ENCODE results near the gene MPHOSPH9.

MPHOSPH9 gene

DNA sequence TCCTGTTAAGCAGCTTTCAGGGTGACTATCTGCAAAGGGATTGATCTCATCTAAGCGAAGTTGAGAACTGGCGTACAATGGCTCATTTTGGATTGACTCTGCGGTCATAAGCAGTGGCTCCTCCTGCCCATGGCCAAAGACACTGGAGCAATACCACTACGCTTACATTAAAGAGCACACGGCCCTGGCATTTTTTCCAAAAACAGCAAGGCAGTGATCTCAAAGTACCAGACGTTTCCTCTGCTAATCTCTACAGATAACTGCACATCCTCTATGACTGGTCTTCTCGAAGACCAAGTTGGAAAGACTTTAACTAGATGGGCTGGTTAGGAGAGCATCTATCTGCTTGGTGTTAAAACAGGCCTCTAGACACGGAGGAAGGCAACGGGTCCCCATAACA, 84.7 kb downstream of the MPHOSPH9 start:
- TF ChIP-seq, protein P1, sequence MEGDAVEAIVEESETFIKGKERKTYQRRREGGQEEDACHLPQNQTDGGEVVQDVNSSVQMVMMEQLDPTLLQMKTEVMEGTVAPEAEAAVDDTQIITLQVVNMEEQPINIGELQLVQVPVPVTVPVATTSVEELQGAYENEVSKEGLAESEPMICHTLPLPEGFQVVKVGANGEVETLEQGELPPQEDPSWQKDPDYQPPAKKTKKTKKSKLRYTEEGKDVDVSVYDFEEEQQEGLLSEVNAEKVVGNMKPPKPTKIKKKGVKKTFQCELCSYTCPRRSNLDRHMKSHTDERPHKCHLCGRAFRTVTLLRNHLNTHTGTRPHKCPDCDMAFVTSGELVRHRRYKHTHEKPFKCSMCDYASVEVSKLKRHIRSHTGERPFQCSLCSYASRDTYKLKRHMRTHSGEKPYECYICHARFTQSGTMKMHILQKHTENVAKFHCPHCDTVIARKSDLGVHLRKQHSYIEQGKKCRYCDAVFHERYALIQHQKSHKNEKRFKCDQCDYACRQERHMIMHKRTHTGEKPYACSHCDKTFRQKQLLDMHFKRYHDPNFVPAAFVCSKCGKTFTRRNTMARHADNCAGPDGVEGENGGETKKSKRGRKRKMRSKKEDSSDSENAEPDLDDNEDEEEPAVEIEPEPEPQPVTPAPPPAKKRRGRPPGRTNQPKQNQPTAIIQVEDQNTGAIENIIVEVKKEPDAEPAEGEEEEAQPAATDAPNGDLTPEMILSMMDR (IDR thresholded peaks at IDR 0.05; ENCODE audit: borderline replicate concordance, insufficient read depth, low read depth, low read length), result no peak
- no peak overlapping the region for H3K4me3 ChIP-seq (ENCODE audit: low read depth, low read length)

DNA sequence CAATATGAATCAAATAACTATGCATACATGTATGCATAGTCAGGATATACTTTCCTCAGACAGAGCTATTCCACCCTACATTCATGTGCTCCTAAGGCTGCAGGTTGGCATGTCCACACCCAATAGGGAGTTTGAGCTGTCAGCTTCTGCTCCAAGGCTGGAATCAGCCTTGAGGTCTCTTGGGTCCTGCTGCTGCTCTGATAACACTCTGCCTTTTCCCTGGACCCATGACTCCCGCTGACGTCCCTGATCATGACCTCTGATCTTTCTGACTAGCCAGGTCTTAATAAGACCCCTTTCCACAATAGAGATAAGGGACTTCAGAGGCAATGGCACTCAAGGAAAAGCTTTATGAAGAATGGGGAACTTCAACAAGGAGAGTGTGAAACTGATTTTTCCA, 87.7 kb downstream of the MPHOSPH9 start:
- H3K4me3 ChIP-seq (ENCODE audit: low read depth, low read length), result no peak overlapping the region
- TF ChIP-seq, protein P1 (IDR thresholded peaks at IDR 0.05; ENCODE audit: borderline replicate concordance, insufficient read depth, low read depth, low read length), result no peak

GRCh38 chr12:123143736-123144461, 89.0 kb downstream of the MPHOSPH9 start:
- no peak overlapping the region for H3K4me3 ChIP-seq (ENCODE audit: low read depth, low read length)
- TF ChIP-seq, protein P1 (IDR thresholded peaks at IDR 0.05; ENCODE audit: borderline replicate concordance, insufficient read depth, low read depth, low read length), result no peak

- H3K4me3 ChIP-seq (ENCODE audit: low read depth, low read length), result no peak overlapping the region
- TF ChIP-seq, protein P1 (IDR thresholded peaks at IDR 0.05; ENCODE audit: borderline replicate concordance, insufficient read depth, low read depth, low read length), result no peak
These were observed 89.8 kb downstream of the MPHOSPH9 start for GRCh38 chr12:123142921-123143735.

DNA sequence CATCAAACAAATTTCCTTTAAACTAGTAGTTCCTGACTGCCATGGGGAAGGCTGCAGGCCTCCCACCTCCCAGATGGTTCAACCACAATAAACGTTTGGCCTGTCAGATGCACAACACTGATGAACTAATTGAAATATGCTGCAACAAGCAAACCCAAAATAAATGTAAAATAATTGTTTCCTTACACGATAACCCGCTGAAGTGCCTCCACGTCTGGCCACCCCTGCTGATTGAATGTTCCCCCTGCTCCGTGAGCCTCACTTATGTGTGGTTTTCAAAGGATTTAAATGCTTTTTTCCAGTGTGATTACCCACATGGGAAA, 90.5 kb downstream of the MPHOSPH9 start:
- TF ChIP-seq, protein P1 (IDR thresholded peaks at IDR 0.05; ENCODE audit: borderline replicate concordance, insufficient read depth, low read depth, low read length), result no peak
- no peak overlapping the region for H3K4me3 ChIP-seq (ENCODE audit: low read depth, low read length)

DNA sequence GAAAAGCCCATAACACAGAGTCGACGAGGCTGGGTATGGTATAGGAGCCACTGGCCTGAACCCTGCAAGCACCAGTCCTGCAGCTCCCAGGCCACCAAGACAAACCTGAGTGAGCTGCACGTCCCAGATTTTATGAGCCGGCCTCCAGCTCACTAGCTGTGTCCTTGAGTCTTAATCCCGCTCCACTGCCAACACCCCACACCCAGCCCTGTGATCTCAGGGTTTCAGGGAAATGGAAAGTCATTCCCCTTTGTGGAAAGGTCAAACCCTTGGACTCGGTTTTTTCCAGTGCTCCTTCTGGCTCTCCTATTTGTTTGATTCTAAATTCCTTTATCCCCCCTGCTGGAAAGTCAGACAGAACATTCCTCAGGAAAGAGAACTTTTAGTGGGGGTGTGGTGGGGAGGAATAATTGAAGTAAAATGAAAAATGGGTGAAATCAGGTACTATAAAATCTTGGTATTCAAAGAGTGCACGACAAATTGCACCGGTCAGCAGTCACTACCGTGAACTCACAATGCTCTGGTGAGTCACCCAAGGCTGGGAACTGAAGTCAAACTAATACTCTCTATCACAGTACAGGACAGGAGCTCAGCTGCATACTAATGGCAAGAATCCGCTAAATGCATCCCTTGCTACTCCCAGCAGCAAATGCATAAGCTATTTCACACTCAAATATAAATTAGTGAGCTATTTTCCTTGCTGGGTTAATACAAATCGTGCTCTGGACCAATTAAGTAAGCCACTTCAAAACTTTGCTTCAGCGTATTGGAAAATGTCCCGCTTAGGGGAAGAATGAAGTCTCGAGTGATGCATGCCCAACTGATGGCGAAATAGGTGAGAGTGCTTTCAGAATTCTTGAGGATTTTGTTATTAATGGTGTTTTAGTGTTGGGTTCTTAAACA, 91.1 kb downstream of the MPHOSPH9 start:
- H3K4me3 ChIP-seq (ENCODE audit: low read depth, low read length), result no peak overlapping the region

More for the DNA sequence above, 91.1 kb downstream of the MPHOSPH9 start:
- TF ChIP-seq, protein P1 (IDR thresholded peaks at IDR 0.05; ENCODE audit: borderline replicate concordance, insufficient read depth, low read depth, low read length), result no peak

Measured in GM12875 (cell line).